Activated effector memory CD4-positive, alpha-beta T cell treated with Interleukin-2 at 50 U/mL for 16 hours (primary cell): ENCODE data around the gene IRF3.

Experiments
- DNase-seq: peaks from one replicate; pipeline ENCODE4 v3.0.0-alpha.2; 2020

Gene IRF3

DNA sequence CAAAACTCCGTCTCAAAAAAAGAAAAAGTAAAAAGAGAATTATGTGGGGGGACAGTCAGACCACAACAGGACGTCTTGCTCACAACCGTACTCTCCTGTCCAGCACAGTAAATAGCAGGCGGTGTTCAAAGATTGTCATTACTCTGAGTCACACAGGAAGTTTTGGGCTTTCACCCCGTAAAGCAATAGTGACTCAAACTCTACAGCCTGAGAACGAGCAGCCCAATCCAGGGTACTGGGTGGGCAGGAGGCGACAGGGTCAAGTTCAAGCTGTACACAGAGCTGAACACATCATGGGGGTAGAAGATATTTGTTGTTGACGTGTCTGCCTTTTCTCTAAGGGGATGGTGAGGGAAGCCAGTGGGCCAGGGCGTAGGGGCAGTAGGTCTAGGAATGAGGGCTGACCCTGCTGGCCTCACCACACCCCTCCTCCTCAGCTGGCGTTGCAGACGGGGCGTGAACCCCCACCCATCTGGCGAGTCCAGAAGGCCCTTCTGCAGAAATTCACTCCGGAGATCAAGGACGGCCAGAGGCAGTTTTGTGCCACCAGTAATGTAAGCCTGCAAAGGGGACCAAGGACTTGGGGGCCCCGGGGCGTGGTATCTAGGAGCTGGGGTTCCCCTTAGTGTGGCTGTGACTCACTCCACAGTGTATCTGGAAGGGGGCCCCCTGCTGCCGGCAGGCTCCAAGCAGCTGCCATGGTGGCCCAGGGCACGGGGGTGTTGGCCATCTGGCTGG, 51.4 kb downstream of the IRF3 start:
- no peak for DNase-seq

DNA sequence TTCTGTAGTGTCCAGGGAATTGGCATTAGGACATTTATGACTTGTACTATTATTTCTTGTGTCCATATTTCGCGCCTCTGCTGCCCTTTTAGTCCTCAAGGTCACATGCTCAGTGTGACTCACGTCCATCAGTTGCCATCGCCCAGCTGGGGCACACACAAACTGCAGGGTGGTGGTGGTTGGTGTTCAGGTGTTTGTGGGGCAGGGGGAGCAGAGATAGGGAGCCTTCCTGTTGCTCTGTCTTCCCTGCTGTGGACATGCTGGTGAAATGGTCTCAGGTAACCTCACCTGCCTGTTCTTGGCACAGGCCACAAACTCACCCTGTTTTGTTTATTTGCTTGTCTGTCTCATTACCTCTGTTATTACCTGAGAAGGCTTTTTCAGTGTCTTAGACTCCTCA, 52.3 kb downstream of the IRF3 start:
- no peak for DNase-seq
